K562 (cell line): ENCODE results near the gene MACROD2. TPM values are rescaled to one million over a fixed set of nuclear protein-coding genes. Genes with fewer than 3 reads are reported as not detected.

Experiments used
- ARID4B ChIP-seq: sonication (generic); formaldehyde crosslinking; IDR thresholded peaks from 2 replicates; pipeline ENCODE4 v1.8.0; 2022; ENCODE audit warnings: mild to moderate bottlenecking, missing genetic modification reagents
- FOXO4 ChIP-seq: fragments of 450-650 bp; formaldehyde crosslinking; IDR thresholded peaks from 2 replicates; pipeline ENCODE4 v1.4.0; 2020; ENCODE audit warnings: mild to moderate bottlenecking, moderate library complexity
- HNRNPL ChIP-seq: fragments of 200-400 bp; formaldehyde crosslinking; IDR thresholded peaks from 2 replicates; pipeline ENCODE4 v1.6.1; 2017; ENCODE audit warnings: low read depth, mild to moderate bottlenecking, low read length
- POLR3G ChIP-seq: IDR thresholded peaks from 2 replicates; pipeline ENCODE4 v1.6.1; 2011; ENCODE audit not compliant: insufficient read length, insufficient replicate concordance; ENCODE audit errors: extremely low read depth
- SMAD2 ChIP-seq: fragments of 150-350 bp; IDR thresholded peaks from 2 replicates; pipeline ENCODE4 v1.6.1; 2014; ENCODE audit warnings: low read depth, mild to moderate bottlenecking, low read length
- ZNF146 ChIP-seq: IDR thresholded peaks from one replicate; pipeline ENCODE4 v1.6.1; 2018; ENCODE audit warnings: missing compliant biosample characterization; ENCODE audit not compliant: unreplicated experiment
- ZNF512 ChIP-seq: IDR thresholded peaks from 2 replicates; pipeline ENCODE4 v1.6.1; 2016; ENCODE audit warnings: missing genetic modification characterization, missing compliant biosample characterization
- polyA plus RNA-seq, 8 experiments: library from polyadenylated mRNA; depleted of rRNA in 4 of 8; stranded (reverse) in 5 of 8; unstranded in 3 of 8; fragments of >200 nt; fragmentation: Nextera tagmentation in 2 of 8; fragmentation: Illumina TruSeq in 1 of 8; extraction: Ambion mirVana in 2 of 8; extraction: Trizol in 1 of 8; gene quantifications; 2 replicates each; pipeline versions ENCODE4 v1.2.1 to v1.2.3, GENCODE V29; 2011 to 2014; ENCODE audit warnings: inconsistent platforms in 1 of 8, missing spikeins in 1 of 8
- total RNA-seq, 7 experiments: library from RNA; depleted of rRNA in 6 of 7; stranded (reverse); fragments of >200 nt in 6 of 7; fragmentation: Illumina TruSeq in 2 of 7; extraction: Trizol in 2 of 7; gene quantifications; 2 replicates each; pipeline versions ENCODE4 v1.2.1 to v1.2.3, GENCODE V29; 2011 to 2021; ENCODE audit warnings: low replicate concordance in 1 of 7

MACROD2 gene
- total and polyA plus RNA-seq, 9 of the 15 experiments (the other 6 are each of a cell fraction or from before 2014, with no cell fraction given): not detected

- TF ChIP-seq ARID4B (CRISPR knock-in tag) (no peak), FOXO4 (CRISPR knock-in tag) (no peak), POLR3G (no peak), ZNF512 (tag) (no peak), HNRNPL (no peak), SMAD2 (no peak), ZNF146 (CRISPR knock-in tag) (no peak)
These were observed 755.9 kb downstream of the MACROD2 start (continued) for GRCh38 chr20:14751191-14751590.
